ENCODE results near the gene PRSS58.

The PRSS58 gene

GRCh38 chr7:142228537-142229104, 29.2 kb downstream of the PRSS58 start:
- H3K27ac ChIP-seq (ENCODE audit: low read depth, low read length), result no peak overlapping the region
- H3K27me3 ChIP-seq (ENCODE audit: control insufficient read depth in 1 of 2, insufficient read depth in 2 of 2, low read length in 2 of 2), result no peaks in the 10 kb centered on the region
- H3K9me3 ChIP-seq (ENCODE audit: control insufficient read depth in 1 of 2, low read length in 2 of 2), result no peaks in the 10 kb centered on the region
- H3K36me3 ChIP-seq (ENCODE audit: control insufficient read depth in 1 of 2, insufficient read depth in 2 of 2, low read length in 2 of 2), result peaks cover 14 to 18% of the 10 kb centered on the region in 2 donors
- H3K4me3 ChIP-seq (ENCODE audit: low read depth in 1 of 2, low read length in 2 of 2), result no peak overlapping the region
- no peak overlapping the region for H3K9ac ChIP-seq (ENCODE audit: low read depth in 1 of 2, low read length in 2 of 2)
- H3K4me1 ChIP-seq (ENCODE audit: control insufficient read depth in 1 of 2, insufficient read depth in 2 of 2, low read length in 2 of 2), result no peaks in the 10 kb centered on the region
